Cardiac muscle cell (in vitro differentiated cells and primary cell): Measurements from ENCODE around the gene OLFM2. TPM values are rescaled to one million over a fixed set of nuclear protein-coding genes. Genes with fewer than 3 reads are reported as not detected.

Experiments used
- DNase-seq, 2 donors: peaks; one replicate each; pipeline versions ENCODE4 v3.0.0 to v3.0.0-alpha.2; 2010 to 2017; ENCODE audit warnings: low read depth in 1 of 2, low spot score in 1 of 2
- H3K27ac ChIP-seq: fragments of 200-600 bp; sonication (generic); 2 replicates; pipeline ENCODE4 v1.5.1; 2016
- H3K27me3 ChIP-seq: fragments of 200-600 bp; sonication (generic); 2 replicates; pipeline ENCODE4 v1.6.0; 2016; ENCODE audit warnings: control low read depth
- H3K36me3 ChIP-seq: fragments of 200-600 bp; sonication (generic); 2 replicates; pipeline ENCODE4 v1.5.1; 2016; ENCODE audit warnings: control low read depth
- H3K4me1 ChIP-seq: fragments of 200-600 bp; sonication (generic); 2 replicates; pipeline ENCODE4 v1.8.1; 2017; ENCODE audit warnings: low read depth, mild to moderate bottlenecking, mixed run types
- H3K4me3 ChIP-seq: fragments of 200-600 bp; sonication (generic); 2 replicates; pipeline ENCODE4 v1.5.1; 2016; ENCODE audit warnings: mild to moderate bottlenecking
- H3K9me3 ChIP-seq: fragments of 200-600 bp; sonication (generic); 2 replicates; pipeline ENCODE4 v1.5.1; 2017; ENCODE audit warnings: low read depth, mild to moderate bottlenecking, control low read depth
- polyA plus RNA-seq: library from polyadenylated mRNA; unstranded; fragments of >200 nt; fragmentation: Nextera tagmentation; extraction: Ambion mirVana; gene quantifications from 2 replicates; pipeline ENCODE4 v1.2.1, GENCODE V29; 2016
- total RNA-seq: library from RNA; depleted of rRNA; stranded (reverse); fragments of >200 nt; gene quantifications from 2 replicates; pipeline ENCODE4 v1.2.3, GENCODE V29; 2016
- TF ChIP-seq, protein P1 (sequence below): IDR thresholded peaks from 2 replicates; pipeline ENCODE4 v1.5.1; 2012; ENCODE audit warnings: low read depth, mild to moderate bottlenecking, low read length

OLFM2 gene
- total and polyA plus RNA-seq, 2 experiments from 2014 or later: 27.1 to 55.1 TPM

DNA sequence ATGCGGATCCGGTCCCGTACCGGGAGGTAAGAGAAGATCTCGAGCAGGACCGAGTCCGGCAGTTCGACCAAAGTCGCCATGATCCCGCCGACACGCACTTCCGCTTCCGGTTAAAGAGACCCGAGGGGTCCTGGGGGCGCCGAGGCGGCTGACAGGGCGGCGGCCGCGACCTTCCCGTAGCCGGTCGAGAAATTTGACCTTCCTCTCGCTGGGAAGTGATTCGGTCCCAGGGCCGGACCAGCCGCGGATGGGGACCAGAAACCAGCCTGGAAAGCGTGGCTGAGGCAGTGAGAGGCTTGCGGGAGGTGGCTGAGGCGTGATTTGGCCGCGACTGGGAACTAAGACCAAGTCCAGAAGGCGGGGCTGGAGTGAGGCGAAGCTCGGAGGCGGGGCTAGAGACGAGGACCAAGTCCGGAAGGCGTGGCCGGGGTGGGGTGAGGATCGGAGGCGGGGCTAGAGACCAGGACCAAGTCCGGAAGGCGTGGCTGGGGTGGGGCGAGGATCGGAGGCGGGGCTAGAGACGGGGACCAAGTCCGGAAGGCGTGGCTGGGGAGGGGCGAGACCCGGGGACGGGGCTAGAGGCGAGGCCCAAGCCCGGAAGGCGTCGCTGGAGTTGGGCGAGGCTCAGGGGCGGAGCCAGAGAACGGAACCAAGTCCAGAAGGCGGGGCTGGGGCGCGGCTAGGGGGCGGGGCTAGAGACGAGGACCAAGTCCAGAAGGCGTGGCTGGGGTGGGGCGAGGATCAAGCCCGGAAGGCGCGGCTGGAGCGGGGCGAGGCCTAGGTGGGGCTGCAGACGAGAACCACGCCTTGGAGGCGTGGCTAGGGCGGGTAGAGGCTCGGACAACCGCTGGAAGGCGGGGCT is 117.3 kb downstream of the OLFM2 start, which contains the start of gene FBXL12:
TSS of gene FBXL12 (minus strand) at position 346 of the 862 bp plus-strand sequence. CDS start at position 80, 266 bp downstream.
- TF ChIP-seq, protein P1, sequence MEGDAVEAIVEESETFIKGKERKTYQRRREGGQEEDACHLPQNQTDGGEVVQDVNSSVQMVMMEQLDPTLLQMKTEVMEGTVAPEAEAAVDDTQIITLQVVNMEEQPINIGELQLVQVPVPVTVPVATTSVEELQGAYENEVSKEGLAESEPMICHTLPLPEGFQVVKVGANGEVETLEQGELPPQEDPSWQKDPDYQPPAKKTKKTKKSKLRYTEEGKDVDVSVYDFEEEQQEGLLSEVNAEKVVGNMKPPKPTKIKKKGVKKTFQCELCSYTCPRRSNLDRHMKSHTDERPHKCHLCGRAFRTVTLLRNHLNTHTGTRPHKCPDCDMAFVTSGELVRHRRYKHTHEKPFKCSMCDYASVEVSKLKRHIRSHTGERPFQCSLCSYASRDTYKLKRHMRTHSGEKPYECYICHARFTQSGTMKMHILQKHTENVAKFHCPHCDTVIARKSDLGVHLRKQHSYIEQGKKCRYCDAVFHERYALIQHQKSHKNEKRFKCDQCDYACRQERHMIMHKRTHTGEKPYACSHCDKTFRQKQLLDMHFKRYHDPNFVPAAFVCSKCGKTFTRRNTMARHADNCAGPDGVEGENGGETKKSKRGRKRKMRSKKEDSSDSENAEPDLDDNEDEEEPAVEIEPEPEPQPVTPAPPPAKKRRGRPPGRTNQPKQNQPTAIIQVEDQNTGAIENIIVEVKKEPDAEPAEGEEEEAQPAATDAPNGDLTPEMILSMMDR: no peak
- H3K4me1 ChIP-seq: peaks cover 9% of the 10 kb centered on the region
- peaks cover 2% of the 10 kb centered on the region for H3K36me3 ChIP-seq
- no peaks in the 10 kb centered on the region for H3K27me3 ChIP-seq
- DNase-seq: peak; percentile 100
- peak within 1 kb of the TSS; percentile 94 for H3K27ac ChIP-seq
- no peaks in the 10 kb centered on the region for H3K9me3 ChIP-seq
- peak within 1 kb of the TSS; percentile 86 for H3K4me3 ChIP-seq

DNA sequence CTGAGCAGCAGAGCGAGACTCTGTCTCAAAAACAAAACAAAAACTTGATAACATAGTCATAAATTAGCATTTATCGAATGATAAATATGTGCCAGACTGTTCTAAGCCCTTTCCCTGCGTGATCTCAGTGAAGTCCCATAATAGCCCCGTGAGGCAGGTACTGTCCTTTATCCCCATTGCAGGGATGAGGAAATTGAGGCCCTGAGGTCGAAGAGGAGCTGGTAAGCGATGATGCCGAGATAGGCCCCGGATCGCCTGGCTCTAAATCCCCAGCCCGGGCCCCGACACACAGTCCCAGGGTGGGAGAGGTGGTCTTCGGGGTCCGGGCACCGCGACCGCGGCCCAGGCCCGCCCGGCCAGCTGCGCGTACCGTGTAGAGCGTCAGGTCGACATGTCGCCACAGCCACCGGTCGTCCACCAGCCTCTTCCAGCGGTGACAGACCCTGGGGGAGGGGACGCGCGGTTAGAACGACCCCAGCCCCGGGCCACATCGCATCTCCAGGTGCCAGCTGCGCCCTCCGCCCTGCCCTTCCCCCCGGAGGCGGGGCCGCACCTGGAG is 118.1 kb downstream of the OLFM2 start:
- DNase-seq: no peak
- Histone ChIP-seq H3K4me1 (peaks cover 9% of the 10 kb centered on the region), H3K27ac (peak overlapping the region; percentile 94), H3K4me3 (peak overlapping the region; percentile 86), H3K9me3 (no peaks in the 10 kb centered on the region), H3K36me3 (peaks cover 6% of the 10 kb centered on the region), H3K27me3 (no peaks in the 10 kb centered on the region)
- TF ChIP-seq, protein P1: no peak

- no peaks in the 10 kb centered on the region for H3K27me3 ChIP-seq
- no peak overlapping the region for H3K4me3 ChIP-seq
- TF ChIP-seq, protein P1: no peak
- H3K27ac ChIP-seq: no peak overlapping the region
- DNase-seq: no peak
- H3K9me3 ChIP-seq: no peaks in the 10 kb centered on the region
- no peaks in the 10 kb centered on the region for H3K4me1 ChIP-seq
- peaks cover 27% of the 10 kb centered on the region for H3K36me3 ChIP-seq
Observed at GRCh38 chr19:9811139-9811538, 125.2 kb downstream of the OLFM2 start.

- Histone ChIP-seq H3K9me3 (no peaks in the 10 kb centered on the region), H3K4me1 (no peaks in the 10 kb centered on the region), H3K36me3 (peaks cover 27% of the 10 kb centered on the region), H3K4me3 (no peak overlapping the region), H3K27me3 (no peaks in the 10 kb centered on the region), H3K27ac (no peak overlapping the region)
- DNase-seq: no peak
- TF ChIP-seq, protein P1: no peak
Observed at GRCh38 chr19:9808855-9809824, 127.2 kb downstream of the OLFM2 start.

DNA sequence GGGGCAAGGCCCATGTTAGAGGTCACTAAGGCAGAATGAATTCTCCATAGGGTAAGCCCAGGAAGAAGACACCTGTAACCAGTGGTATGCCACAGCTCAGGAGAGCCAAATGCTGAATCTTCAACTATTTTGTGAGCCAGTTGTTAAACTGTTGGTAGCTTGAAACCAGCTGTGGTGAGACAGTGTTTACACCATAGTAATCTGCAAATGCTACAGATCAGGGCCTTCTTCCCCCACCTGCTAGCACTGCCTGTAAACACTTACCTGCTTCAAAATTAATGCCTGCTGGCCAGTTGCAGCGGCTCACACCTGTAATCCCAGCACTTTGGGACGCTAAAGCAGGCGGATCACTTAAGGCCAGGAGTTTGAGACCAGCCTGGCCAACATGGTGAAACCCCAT is 129.5 kb downstream of the OLFM2 start:
- Histone ChIP-seq H3K36me3 (peaks cover 21% of the 10 kb centered on the region), H3K27ac (no peak overlapping the region), H3K4me1 (no peaks in the 10 kb centered on the region), H3K4me3 (no peak overlapping the region), H3K27me3 (no peaks in the 10 kb centered on the region), H3K9me3 (no peaks in the 10 kb centered on the region)
- TF ChIP-seq, protein P1: no peak
- DNase-seq: no peak
